Measurements from ENCODE around the gene CDH12. TPM values are rescaled to one million over a fixed set of nuclear protein-coding genes. Genes with fewer than 3 reads are reported as not detected.
"Not testable (repeated sequence)": the region's sequence is repeated elsewhere in the genome, so short reads cannot be mapped to it uniquely, and the experiment has no call there.

The CDH12 gene
- total RNA-seq, 1 donor from 2014 or later: 0.38 TPM

GRCh38 chr5:22278164-22278563 is 575.0 kb downstream of the CDH12 start:
- H3K9me3 ChIP-seq: no peaks in the 10 kb centered on the region
- DNase-seq (no peak), ATAC-seq (no peak)
- no peaks in the 10 kb centered on the region for H3K4me1 ChIP-seq
- no peak overlapping the region for H3K27ac ChIP-seq
- no peaks in the 10 kb centered on the region for H3K27me3 ChIP-seq (ENCODE audit: low read depth)
- no peak overlapping the region for H3K4me3 ChIP-seq
- TF ChIP-seq, protein P1, sequence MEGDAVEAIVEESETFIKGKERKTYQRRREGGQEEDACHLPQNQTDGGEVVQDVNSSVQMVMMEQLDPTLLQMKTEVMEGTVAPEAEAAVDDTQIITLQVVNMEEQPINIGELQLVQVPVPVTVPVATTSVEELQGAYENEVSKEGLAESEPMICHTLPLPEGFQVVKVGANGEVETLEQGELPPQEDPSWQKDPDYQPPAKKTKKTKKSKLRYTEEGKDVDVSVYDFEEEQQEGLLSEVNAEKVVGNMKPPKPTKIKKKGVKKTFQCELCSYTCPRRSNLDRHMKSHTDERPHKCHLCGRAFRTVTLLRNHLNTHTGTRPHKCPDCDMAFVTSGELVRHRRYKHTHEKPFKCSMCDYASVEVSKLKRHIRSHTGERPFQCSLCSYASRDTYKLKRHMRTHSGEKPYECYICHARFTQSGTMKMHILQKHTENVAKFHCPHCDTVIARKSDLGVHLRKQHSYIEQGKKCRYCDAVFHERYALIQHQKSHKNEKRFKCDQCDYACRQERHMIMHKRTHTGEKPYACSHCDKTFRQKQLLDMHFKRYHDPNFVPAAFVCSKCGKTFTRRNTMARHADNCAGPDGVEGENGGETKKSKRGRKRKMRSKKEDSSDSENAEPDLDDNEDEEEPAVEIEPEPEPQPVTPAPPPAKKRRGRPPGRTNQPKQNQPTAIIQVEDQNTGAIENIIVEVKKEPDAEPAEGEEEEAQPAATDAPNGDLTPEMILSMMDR (IDR thresholded peaks at IDR 0.05): no peak
- no peaks in the 10 kb centered on the region for H3K36me3 ChIP-seq
- intact Hi-C loops (cut with DNase I): no loop called here

DNA sequence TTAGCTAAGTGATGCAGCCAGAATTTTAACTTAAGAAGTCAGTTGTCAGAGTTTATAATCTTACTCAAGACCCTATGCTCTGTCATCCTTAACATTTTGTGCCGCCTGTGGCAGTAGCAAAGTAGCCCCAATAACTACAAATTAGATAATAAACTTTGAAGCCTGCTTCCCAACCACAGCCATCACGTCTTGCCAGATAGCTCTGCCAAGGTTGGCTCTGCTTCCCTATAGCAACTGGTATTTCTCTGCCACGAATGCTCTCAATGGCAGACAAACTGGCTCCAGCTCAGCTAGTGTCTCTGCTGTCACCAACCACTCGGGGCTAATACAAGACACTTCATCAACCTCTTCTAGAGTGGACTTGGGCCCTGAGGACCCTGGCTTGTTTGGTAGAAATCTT is 576.1 kb downstream of the CDH12 start:
- intact Hi-C loops (cut with DNase I): no loop called here
- Histone ChIP-seq H3K36me3 (no peaks in the 10 kb centered on the region), H3K9me3 (no peaks in the 10 kb centered on the region), H3K27me3 (ENCODE audit: low read depth) (no peaks in the 10 kb centered on the region), H3K4me1 (no peaks in the 10 kb centered on the region), H3K4me3 (no peak overlapping the region), H3K27ac (no peak overlapping the region)
- TF ChIP-seq, protein P1 (IDR thresholded peaks at IDR 0.05): no peak
- DNase-seq (no peak), ATAC-seq (no peak)

DNA sequence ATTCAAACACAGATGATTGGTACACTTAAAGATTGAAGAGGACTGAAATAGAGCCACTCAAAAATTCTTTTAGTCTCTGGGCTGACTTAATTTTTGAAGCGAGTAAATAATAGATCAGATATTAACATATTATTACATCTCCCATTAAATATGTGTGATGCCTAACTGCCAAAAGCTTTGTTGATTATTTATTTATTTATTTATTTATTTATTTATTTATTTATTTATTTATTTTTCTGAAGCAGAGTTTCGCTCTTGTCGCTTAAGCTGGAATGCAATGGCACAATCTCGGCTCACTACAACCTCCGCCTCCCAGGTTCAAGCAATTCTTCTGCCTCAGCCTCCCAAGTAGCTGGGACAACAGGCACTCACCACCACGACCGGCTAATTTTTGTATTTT is 587.3 kb downstream of the CDH12 start:
- DNase-seq; H3K9me3 ChIP-seq; intact Hi-C loops (cut with DNase I); H3K4me3 ChIP-seq; H3K4me1 ChIP-seq; H3K27ac ChIP-seq; ATAC-seq; H3K36me3 ChIP-seq; H3K27me3 ChIP-seq (ENCODE audit: low read depth): not testable (repeated sequence)

- no peak overlapping the region for H3K4me3 ChIP-seq
- no peak overlapping the region for H3K27ac ChIP-seq
- ATAC-seq (no peak), DNase-seq (no peak)
- intact Hi-C loops (cut with DNase I): no loop called here
- no peaks in the 10 kb centered on the region for H3K4me1 ChIP-seq
- H3K27me3 ChIP-seq (ENCODE audit: low read depth): no peaks in the 10 kb centered on the region
- TF ChIP-seq, protein P1 (IDR thresholded peaks at IDR 0.05): no peak
- no peaks in the 10 kb centered on the region for H3K36me3 ChIP-seq
- H3K9me3 ChIP-seq: no peaks in the 10 kb centered on the region
Measured at GRCh38 chr5:22258139-22258538, 595.0 kb downstream of the CDH12 start.

- no peaks in the 10 kb centered on the region for H3K27me3 ChIP-seq (ENCODE audit: low read depth)
- TF ChIP-seq, protein P1 (IDR thresholded peaks at IDR 0.05): no peak
- no peak for ATAC-seq
- no peaks in the 10 kb centered on the region for H3K4me1 ChIP-seq
- intact Hi-C loops (cut with DNase I): no loop called here
- H3K36me3 ChIP-seq: no peaks in the 10 kb centered on the region
- H3K9me3 ChIP-seq: no peaks in the 10 kb centered on the region
- DNase-seq: no peak
- no peak overlapping the region for H3K4me3 ChIP-seq
- no peak overlapping the region for H3K27ac ChIP-seq
Measured at GRCh38 chr5:22250528-22250927, 602.6 kb downstream of the CDH12 start.

DNA sequence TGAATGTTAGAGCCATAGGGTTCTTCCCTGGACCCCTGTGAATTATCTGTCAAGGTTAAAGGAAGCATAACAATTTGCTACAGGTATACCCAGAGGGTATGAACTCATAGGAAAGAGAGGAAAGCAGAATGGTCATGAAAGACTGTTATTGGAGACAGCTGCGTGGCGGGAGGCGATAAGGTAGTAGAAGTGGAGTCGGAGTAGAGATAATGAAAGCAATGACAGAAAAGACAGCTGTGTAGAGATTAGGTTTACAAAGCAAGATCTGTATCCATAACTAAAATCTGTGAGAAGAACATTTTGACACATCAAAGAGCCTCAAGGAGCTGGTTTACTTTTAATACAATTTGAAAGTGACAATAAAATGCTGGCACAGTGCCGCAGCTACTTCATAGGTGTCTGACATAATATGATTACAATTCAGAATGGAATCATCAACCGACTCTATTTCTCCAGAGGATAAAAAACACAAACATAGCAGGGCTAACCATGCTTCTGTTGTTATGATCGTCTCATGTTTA is 603.9 kb downstream of the CDH12 start:
- ATAC-seq: no peak
- no peaks in the 10 kb centered on the region for H3K9me3 ChIP-seq
- H3K4me3 ChIP-seq: no peak overlapping the region
- TF ChIP-seq, protein P1 (IDR thresholded peaks at IDR 0.05): no peak
- intact Hi-C loops (cut with DNase I): no loop called here
- no peaks in the 10 kb centered on the region for H3K36me3 ChIP-seq
- H3K4me1 ChIP-seq: no peaks in the 10 kb centered on the region
- no peak overlapping the region for H3K27ac ChIP-seq
- H3K27me3 ChIP-seq (ENCODE audit: low read depth): no peaks in the 10 kb centered on the region
- no peak for DNase-seq
